Epidermal melanocyte (primary cell): Measurements from ENCODE around the gene IL21R.

Experiments
- DNase-seq: peaks from one replicate; pipeline ENCODE4 v3.0.0; 2011; ENCODE audit warnings: low spot score; ENCODE audit not compliant: insufficient read length

Gene IL21R

DNA sequence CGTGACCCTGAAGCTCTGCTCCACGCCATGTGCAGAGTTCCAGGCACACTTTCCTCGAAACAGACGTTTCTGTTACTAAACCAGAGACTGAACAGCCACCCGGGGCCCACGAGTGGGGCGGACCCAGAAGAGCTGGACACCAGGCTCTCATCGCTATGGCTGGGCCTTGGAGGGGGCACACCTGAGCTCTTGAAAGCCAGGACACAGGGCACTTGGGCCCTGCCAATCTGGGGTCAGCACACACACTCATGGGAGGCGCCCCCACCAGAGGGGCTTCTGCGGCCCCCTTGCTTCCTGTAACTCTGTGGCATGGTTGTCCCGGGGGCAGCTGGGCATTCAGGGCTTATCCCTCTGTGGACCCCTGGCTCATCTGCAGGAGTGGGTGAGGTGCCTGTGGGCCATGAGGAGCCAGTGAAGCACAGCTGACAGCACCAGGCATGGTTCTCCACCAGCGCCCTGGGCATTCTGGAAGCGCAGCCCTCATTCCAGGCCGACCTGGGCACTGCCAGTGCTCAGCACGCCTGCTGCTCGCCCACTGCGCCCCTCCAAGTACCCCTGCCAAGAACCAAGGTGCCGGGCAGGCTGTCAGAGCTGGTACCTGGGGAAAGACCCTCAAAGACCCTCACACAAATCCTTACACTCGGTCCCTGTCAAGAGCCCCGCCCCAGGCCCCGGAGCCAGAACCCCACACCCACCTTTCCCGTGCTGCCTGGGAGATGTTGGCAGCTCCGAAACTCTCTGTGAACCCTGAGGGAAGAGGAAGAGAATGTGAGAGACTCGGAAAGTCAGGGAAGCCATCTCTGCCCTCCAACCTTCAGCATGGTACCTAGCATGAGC, 61.1 kb downstream of the IL21R start:
- no peak for DNase-seq

GRCh38 chr16:27463741-27464591, 62.0 kb downstream of the IL21R start:
- no peak for DNase-seq

GRCh38 chr16:27464626-27465482, 62.9 kb downstream of the IL21R start:
- DNase-seq = no peak

DNA sequence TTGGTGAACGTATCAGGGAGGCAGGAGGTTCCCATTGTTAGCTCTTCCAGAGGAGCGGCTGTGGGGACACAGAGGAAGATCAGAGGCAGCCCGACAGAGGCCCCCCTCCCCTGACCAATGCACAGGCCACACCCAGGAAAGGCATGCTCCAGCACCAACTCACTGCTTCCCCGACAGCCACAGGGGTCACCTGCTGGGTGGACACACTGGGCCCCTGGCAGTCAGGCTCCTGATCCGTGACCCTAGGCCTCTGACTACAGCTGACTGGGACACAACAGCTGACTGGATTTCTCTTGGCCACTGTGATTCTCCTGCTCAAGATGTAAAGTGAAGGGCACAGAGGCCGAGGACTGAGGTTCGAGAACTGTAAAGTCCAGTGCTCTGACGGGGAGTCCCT, 63.5 kb downstream of the IL21R start:
- DNase-seq = no peak

DNA sequence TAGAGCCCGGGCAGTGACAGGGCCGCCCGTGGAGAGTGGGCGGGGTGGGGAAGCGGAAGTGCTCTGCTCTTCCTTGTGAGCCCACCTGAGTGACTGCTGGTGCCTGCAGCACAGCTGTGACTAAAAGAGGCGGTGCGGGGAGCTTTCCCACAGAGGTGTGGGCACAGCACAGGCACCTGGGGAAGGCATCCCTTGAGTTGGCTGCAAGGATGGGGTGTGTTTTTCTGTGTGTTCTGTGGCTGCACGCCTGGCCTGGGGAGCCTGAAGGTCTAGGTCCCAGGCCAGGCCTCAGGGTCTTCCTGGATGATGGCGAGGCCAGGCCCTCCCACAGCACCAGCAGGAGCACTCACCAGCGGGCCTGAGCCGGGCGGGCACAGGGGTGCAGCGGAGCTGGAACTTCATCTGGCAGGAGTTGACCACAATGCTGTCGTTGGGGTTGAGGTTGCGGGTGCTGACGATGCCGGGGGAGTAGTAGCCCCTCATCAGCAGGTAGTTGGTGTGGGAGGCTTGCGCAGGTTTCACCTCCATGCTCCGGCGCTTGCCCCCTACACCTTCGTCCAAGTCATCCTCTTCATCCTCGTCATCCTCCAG, 67.1 kb downstream of the IL21R start:
- DNase-seq = no peak

GRCh38 chr16:27470567-27471431, 68.8 kb downstream of the IL21R start:
- DNase-seq = peak; percentile 66

DNA sequence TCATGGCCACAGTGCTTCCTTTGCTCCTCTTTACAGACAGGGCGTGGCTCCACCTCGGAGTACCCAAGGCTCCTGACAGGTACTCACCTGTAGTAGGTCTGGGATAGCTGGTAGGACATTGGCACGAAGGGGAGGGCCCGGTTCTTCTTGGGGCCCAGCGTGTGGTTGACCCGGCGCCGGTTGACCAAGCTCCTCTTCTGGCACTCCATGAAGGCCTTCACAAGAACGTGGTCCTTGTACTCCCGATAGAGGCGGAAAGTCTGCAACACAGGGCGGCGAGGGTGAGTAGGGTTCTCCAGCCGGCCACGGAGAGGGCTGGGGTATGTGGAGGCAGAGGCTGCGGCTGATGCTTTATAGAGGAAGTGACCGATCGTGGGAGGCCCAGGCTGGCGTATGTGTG, 69.7 kb downstream of the IL21R start:
- no peak for DNase-seq

DNA sequence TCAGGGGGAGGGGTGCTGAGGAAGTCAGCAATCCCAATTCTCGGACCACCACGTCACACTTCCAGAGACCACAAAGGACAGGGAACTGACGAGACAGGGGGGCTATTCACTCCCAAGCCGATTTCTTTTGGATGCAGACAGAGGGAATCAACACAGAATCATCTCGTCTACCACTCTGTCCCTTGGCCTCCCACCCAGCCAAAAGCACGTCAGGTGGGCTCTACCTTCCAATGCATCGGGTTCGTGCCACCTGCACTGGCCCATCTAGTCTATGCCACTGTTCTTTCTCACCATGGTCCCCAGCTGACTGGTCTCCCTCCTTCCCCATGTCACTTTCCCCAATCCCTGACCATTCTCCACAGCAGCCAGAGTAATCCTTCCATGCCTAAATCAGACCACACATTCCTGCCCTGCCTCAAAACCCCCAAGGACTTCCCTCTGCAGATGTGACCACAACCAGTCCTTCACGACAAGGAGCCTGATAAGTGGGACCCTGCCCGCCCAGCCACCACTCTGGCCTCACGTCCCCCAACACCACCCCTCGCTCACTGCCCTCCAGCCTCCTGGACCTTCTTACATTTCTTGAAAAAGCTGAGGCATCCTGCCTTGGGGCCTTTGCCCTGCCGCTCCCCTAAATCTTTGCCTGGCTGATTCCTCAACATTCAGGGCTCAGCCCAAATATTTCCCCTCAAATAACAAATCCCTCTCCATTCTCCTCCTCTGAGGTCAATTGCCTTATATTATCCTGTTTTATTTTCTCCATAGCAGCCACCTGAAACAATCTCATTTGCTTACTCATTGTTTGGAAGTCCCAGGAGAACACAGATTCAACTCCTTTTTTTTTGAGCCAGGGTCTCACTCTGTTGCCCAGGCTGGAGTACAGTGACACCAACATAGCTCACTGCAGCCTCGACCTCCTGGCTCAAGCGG, 70.4 kb downstream of the IL21R start:
- DNase-seq = no peak

- DNase-seq = no peak
These were observed 71.3 kb downstream of the IL21R start for GRCh38 chr16:27473101-27473900.

DNA sequence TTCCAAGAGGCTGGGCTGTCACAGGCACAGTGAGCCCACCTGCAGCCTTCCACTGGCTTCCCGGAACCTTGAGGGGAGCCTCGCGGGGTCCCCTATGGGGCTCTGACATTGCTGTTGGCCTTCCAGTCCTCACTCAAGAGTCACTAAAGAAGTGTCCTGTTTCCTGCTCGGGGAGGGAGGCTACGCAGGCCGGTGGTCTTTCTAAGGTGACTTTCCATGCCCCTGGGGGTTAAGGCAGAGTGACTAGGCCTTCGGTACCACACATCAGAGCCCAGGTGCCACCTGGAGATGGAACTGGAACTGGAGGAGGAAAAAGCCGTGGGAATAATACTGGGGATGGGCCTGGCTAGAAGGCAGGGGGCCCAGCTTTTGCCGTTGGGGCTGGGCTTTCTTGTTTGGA, 72.1 kb downstream of the IL21R start:
- no peak for DNase-seq

DNA sequence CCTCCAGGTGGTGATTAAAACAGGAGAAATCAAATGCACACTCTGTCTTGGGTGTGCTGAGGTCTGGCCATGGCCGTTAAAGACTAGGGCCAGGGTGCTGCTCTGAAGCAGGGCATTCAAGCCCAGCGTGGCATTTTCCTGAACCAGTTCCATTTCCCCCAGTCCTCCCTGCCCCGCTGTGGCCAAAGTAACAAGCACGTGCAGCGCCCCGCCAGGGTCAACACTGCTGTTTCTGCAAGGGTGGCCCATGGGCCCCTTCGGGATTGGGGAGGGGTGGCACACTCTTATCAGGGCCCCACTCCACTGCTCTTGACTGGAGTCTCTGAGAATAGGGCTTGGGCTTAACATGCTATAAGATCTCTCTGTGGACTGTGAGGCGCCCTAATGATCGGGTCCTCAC, 72.9 kb downstream of the IL21R start:
- DNase-seq = no peak

GRCh38 chr16:27475561-27475960, 73.6 kb downstream of the IL21R start:
- no peak for DNase-seq

DNA sequence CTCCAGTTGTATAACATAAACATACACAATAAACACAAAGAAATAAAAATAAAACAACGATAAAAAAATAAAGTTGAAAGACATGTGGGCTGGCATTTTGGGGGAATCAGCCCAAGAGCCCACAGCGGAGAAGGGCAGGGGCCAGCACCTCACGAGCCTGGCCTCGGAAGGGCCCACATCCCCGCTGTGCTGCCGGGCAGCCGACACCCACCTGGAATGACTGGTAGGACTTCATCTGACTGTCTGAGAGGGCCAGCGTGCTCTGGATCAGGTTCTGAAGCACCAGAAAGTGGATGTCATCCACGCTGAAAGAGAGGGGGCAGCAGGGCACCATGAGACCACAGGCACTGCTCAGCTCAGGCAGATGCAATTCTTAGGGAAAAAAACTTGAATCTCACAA, 74.3 kb downstream of the IL21R start:
- no peak for DNase-seq

DNA sequence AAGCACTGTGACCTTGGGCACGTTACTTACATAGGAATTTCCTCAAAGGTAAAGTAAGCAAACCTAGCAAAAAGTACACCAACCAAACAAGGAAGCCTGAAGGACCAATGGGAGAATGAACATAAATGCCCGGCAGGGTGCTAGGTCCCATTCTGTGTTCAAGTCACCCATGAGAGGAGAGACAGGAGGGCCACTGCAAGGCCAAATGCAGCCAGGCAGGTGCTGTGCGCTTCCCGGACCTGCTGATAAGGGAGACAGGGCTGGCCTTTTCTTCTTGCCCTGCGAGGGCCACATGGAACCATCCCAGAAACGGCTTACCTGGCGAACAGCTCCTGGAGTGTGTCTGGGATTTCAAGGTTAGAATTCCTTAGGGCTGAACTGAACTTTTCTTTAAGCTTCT, 78.8 kb downstream of the IL21R start:
- no peak for DNase-seq

DNA sequence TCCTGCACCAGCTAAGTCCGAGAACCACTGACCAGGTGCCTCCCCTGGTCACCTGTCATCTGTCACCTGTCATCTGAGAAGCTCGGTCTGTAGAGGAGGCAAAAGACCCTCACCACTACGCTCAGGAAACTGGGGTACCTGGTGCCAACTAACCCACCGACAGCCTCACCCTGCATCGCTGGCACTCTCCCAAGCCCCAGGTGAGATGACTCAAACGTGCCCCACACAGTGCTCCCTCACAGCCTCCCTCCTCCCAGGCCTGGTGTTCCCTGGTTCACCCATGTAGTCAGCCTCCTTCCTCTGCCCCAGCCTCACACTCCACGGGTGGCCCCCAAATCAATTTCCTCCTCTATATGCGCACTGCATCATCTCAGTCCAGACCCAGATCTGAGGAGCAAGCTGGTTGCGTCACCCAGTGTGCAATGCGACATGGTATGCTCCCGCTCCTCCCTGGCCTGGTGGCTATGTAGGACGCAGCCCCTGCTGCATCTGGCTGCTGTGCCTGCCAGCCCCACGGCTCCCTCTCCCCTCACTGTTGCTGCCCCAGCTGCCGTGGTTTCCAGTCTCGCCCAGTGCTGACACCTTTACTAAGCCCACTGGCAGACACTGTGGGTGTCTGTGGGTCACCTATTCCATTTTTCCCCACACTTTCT, 79.4 kb downstream of the IL21R start:
- no peak for DNase-seq

DNA sequence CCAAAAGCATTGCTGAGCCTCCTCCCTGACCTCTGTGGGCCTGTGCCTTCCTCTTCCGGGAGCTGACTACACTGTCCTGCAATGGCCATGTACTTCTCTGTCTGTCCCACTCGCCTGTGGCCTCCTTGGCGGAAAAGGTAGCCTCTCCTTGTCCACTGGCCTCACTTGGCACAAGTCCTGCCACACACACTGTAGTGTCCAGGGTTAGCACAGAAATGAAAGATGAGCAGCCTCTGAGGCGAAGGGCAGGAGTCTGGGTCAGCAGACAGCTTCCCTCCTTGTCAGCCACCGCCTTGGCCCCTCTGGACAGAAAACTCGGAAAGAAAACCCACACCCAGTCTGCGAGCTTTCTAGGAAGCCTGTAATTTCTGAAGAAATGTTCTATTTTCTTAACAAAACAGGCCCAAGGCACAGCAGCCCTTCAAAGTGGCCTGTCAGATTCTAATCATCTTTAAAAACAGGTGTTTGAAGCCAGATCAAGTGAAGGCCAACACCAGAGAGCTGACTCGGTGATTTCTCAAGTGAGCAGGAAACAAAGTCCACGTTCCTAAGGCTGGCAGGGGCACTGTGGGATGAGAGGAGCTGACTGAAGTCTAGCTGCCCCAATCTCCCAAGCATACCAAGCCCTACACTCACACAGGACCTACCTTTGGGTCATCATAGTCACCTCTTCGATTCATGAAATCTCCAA, 80.6 kb downstream of the IL21R start:
- DNase-seq = no peak

- DNase-seq = no peak
These were observed 81.1 kb downstream of the IL21R start for GRCh38 chr16:27483088-27483437.
